ENCODE results near the gene TTR.

DNA sequence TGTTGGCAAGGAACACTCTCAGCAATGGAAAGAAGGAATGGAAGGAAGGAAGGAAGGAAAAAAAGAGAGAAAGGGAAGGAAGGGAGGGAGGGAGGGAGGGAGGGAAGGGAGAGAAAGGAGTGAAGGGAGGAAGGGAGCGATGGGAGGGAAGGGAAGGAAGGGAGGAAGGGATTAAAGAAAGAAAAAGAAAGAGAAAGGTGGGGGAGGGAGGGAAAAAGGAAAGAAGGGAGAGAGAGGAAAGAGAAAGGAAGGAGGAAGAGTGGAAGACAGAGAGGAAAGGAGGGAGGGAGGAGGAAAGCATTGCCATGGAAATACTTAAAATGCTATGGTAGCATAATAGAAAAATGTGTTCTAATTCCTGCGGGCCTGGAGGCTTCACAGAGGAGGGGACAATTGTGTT lies 22.4 kb downstream of the TTR start:
- TF ChIP-seq EZH2 (IDR thresholded peaks at IDR 0.05; ENCODE audit: low read length, missing control alignments) = no peak
- TF ChIP-seq, protein P1, sequence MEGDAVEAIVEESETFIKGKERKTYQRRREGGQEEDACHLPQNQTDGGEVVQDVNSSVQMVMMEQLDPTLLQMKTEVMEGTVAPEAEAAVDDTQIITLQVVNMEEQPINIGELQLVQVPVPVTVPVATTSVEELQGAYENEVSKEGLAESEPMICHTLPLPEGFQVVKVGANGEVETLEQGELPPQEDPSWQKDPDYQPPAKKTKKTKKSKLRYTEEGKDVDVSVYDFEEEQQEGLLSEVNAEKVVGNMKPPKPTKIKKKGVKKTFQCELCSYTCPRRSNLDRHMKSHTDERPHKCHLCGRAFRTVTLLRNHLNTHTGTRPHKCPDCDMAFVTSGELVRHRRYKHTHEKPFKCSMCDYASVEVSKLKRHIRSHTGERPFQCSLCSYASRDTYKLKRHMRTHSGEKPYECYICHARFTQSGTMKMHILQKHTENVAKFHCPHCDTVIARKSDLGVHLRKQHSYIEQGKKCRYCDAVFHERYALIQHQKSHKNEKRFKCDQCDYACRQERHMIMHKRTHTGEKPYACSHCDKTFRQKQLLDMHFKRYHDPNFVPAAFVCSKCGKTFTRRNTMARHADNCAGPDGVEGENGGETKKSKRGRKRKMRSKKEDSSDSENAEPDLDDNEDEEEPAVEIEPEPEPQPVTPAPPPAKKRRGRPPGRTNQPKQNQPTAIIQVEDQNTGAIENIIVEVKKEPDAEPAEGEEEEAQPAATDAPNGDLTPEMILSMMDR (conservative IDR thresholded peaks at IDR 0.05 in 1 of 2, IDR thresholded peaks at IDR 0.05 in 1 of 2; ENCODE audit: low read depth in 1 of 2, low read length in 2 of 2) = no peak
